Keratinocyte (primary cell): Measurements from ENCODE around the gene PROC. TPM values are rescaled to one million over a fixed set of nuclear protein-coding genes. Genes with fewer than 3 reads are reported as not detected.

Experiments used
- DNase-seq: peaks from one replicate; pipeline ENCODE4 v3.0.0-alpha.2; 2011; ENCODE audit warnings: low read depth, missing footprints, low spot score
- FAIRE-seq: peaks from 2 replicates; lab custom pipeline; 2011; peaks lifted over from hg19 to GRCh38; lab: Jason Lieb, UNC
- H2AFZ ChIP-seq: 2 replicates; pipeline ENCODE4 v1.6.0; 2012; ENCODE audit warnings: low read length, control low read depth, inconsistent platforms; ENCODE audit not compliant: control insufficient read depth
- H3K27ac ChIP-seq: 2 replicates; pipeline ENCODE4 v1.5.1; 2011; ENCODE audit warnings: low read length; ENCODE audit not compliant: control insufficient read depth, insufficient read depth
- H3K27me3 ChIP-seq: 3 replicates; pipeline ENCODE4 v1.6.0; 2011; ENCODE audit warnings: low read length; ENCODE audit not compliant: control insufficient read depth, insufficient read depth; ENCODE audit errors: extremely low read depth
- H3K36me3 ChIP-seq, 2 experiments: 2 replicates in 1 of 2; 3 replicates in 1 of 2; pipeline ENCODE4 v1.5.1; 2011; ENCODE audit warnings: low read length in 2 of 2, mild to moderate bottlenecking in 1 of 2; ENCODE audit not compliant: control insufficient read depth in 2 of 2, insufficient read depth in 2 of 2; ENCODE audit errors: extremely low read depth in 1 of 2
- H3K4me1 ChIP-seq: 3 replicates; pipeline ENCODE4 v1.5.1; 2011; ENCODE audit warnings: low read length; ENCODE audit not compliant: control insufficient read depth, insufficient read depth; ENCODE audit errors: extremely low read depth
- H3K4me2 ChIP-seq: 3 replicates; pipeline ENCODE4 v1.6.0; 2011; ENCODE audit warnings: low read depth, low read length; ENCODE audit not compliant: control insufficient read depth, insufficient read depth; ENCODE audit errors: extremely low read depth
- H3K4me3 ChIP-seq, 3 experiments: fragments of 200-600 bp in 1 of 3; sonication (generic) in 1 of 3; 2 replicates in 2 of 3; 3 replicates in 1 of 3; pipeline ENCODE4 v1.5.1; 2011 to 2016; ENCODE audit warnings: low read length in 3 of 3, mild to moderate bottlenecking in 3 of 3, control low read depth in 2 of 3, inconsistent platforms in 1 of 3, low read depth in 1 of 3, mixed read lengths in 1 of 3, mixed run types in 1 of 3, moderate library complexity in 1 of 3; ENCODE audit not compliant: control insufficient read depth in 2 of 3, insufficient read depth in 2 of 3; ENCODE audit errors: extremely low read depth in 1 of 3
- H3K79me2 ChIP-seq: 2 replicates; pipeline ENCODE4 v1.6.0; 2012; ENCODE audit warnings: low read length; ENCODE audit not compliant: control insufficient read depth, insufficient read depth
- H3K9ac ChIP-seq: 3 replicates; pipeline ENCODE4 v1.6.0; 2011; ENCODE audit warnings: low read length; ENCODE audit not compliant: control insufficient read depth, insufficient read depth; ENCODE audit errors: extremely low read depth
- H3K9me1 ChIP-seq: 3 replicates; pipeline ENCODE4 v1.6.0; 2011; ENCODE audit warnings: low read length; ENCODE audit not compliant: control insufficient read depth, insufficient read depth; ENCODE audit errors: extremely low read depth
- H3K9me3 ChIP-seq: 2 replicates; pipeline ENCODE4 v1.5.1; 2012; ENCODE audit warnings: low read depth, low read length; ENCODE audit not compliant: control insufficient read depth
- H4K20me1 ChIP-seq: 3 replicates; pipeline ENCODE4 v1.6.0; 2011; ENCODE audit warnings: low read length; ENCODE audit not compliant: control insufficient read depth, insufficient read depth; ENCODE audit errors: extremely low read depth
- EZH2 ChIP-seq: IDR thresholded peaks from one replicate; pipeline ENCODE4 v1.6.1; 2012; ENCODE audit warnings: inconsistent platforms, mild to moderate bottlenecking, low read length, moderate library complexity
- dilution Hi-C: fragments of 300-500 bp; cut with MboI; formaldehyde crosslinking; loops from one replicate; pipeline ENCODE4 v1.7.0; 2020; ENCODE audit warnings: low sequenced_read_pairs; ENCODE audit not compliant: extremely low pct_ligation_motif_present
- polyA plus RNA-seq, 5 experiments: library from polyadenylated mRNA; depleted of rRNA in 3 of 5; stranded (reverse) in 3 of 5; stranded (forward) in 1 of 5; unstranded in 1 of 5; fragments of >200 nt; gene quantifications; 1 replicate in 1 of 5; 2 replicates in 3 of 5; 3 replicates in 1 of 5; pipeline versions ENCODE4 v1.2.1 to v1.2.3, GENCODE V29; 2011 to 2012; ENCODE audit warnings: missing spikeins in 2 of 5, low read depth in 1 of 5, low replicate concordance in 1 of 5
- TF ChIP-seq, protein P1 (sequence below), 3 experiments: IDR thresholded peaks in 1 of 3; conservative IDR thresholded peaks in 1 of 3; optimal IDR thresholded peaks in 1 of 3; 2 replicates in 2 of 3; 3 replicates in 1 of 3; pipeline versions ENCODE3 to v1.5.1; 2011; ENCODE audit warnings: low read length in 3 of 3, mild to moderate bottlenecking in 3 of 3, moderate library complexity in 2 of 3, control low read depth in 1 of 3, inconsistent platforms in 1 of 3; ENCODE audit not compliant: insufficient read depth in 2 of 3; ENCODE audit errors: extremely low read depth in 1 of 3

Gene PROC
- polyA plus RNA-seq, 1 donor (not counting 4 experiments of a cell fraction or from before 2014, with no cell fraction given) = 0.16 TPM

DNA sequence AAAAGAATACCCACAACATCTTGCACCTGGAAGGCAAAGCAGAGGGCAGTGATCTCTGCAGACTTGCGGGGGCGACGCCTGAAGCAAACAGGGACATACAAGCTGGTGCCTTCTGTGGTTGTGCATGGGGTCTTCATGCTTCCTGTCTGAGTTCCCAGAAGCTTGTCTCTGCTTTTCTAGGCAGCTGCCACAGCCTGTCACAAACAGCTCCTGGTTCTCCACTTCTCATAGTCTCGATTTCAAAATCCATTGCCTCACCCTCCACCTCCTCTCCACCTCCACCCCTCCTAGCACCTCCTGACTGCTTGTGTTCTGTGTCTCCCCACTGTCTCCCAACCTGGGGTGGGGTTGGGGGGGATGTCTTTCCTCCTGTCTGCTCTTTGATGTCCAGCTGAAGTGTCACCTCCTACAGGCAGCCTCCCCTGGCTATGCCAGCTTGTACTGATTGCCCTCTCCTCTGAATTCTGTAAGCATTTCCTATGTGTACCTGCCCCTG is 1.7 kb upstream of the PROC start:
- peak overlapping the region; percentile 28 to 61 (median 60) for H3K4me3 ChIP-seq
- H3K27ac ChIP-seq = no peak overlapping the region
- FAIRE-seq (no peak), DNase-seq (no peak)
- peak overlapping the region; percentile 84 for H3K4me2 ChIP-seq
- no peaks in the 10 kb centered on the region for H4K20me1 ChIP-seq
- H3K9ac ChIP-seq = peak overlapping the region; percentile 29
- peak overlapping the region; percentile 4 for H2AFZ ChIP-seq
- H3K9me1 ChIP-seq = no peaks in the 10 kb centered on the region
- H3K27me3 ChIP-seq = peaks cover 5% of the 10 kb centered on the region
- H3K79me2 ChIP-seq = no peaks in the 10 kb centered on the region
- no peak for TF ChIP-seq EZH2
- TF ChIP-seq, protein P1, sequence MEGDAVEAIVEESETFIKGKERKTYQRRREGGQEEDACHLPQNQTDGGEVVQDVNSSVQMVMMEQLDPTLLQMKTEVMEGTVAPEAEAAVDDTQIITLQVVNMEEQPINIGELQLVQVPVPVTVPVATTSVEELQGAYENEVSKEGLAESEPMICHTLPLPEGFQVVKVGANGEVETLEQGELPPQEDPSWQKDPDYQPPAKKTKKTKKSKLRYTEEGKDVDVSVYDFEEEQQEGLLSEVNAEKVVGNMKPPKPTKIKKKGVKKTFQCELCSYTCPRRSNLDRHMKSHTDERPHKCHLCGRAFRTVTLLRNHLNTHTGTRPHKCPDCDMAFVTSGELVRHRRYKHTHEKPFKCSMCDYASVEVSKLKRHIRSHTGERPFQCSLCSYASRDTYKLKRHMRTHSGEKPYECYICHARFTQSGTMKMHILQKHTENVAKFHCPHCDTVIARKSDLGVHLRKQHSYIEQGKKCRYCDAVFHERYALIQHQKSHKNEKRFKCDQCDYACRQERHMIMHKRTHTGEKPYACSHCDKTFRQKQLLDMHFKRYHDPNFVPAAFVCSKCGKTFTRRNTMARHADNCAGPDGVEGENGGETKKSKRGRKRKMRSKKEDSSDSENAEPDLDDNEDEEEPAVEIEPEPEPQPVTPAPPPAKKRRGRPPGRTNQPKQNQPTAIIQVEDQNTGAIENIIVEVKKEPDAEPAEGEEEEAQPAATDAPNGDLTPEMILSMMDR (optimal IDR thresholded peaks at IDR 0.05 in 1 of 3, IDR thresholded peaks at IDR 0.05 in 1 of 3, conservative IDR thresholded peaks at IDR 0.05 in 1 of 3; ENCODE audit: extremely low read depth in 1 of 3, insufficient read depth in 2 of 3, low read length in 3 of 3) = no peak
- no peaks in the 10 kb centered on the region for H3K9me3 ChIP-seq
- H3K4me1 ChIP-seq = peaks cover 22% of the 10 kb centered on the region
- dilution Hi-C loops = no loop called here
- no peaks in the 10 kb centered on the region for H3K36me3 ChIP-seq

DNA sequence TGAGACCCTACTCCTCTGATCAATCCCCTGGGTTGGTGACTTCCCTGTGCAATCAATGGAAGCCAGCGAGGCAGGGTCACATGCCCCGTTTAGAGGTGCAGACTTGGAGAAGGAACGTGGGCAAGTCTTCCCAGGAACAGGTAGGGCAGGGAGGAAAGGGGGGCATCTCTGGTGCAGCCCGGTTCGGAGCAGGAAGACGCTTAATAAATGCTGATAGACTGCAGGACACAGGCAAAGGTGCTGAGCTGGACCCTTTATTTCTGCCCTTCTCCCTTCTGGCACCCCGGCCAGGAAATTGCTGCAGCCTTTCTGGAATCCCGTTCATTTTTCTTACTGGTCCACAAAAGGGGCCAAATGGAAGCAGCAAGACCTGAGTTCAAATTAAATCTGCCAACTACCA is 821 bp upstream of the PROC start:
- H3K4me2 ChIP-seq = no peak overlapping the region
- no peak overlapping the region for H3K4me3 ChIP-seq
- dilution Hi-C loops = no loop called here
- no peaks in the 10 kb centered on the region for H4K20me1 ChIP-seq
- FAIRE-seq = no peak
- H3K36me3 ChIP-seq = no peaks in the 10 kb centered on the region
- no peak overlapping the region for H3K9ac ChIP-seq
- no peak for TF ChIP-seq EZH2
- TF ChIP-seq, protein P1 (optimal IDR thresholded peaks at IDR 0.05 in 1 of 3, IDR thresholded peaks at IDR 0.05 in 1 of 3, conservative IDR thresholded peaks at IDR 0.05 in 1 of 3; ENCODE audit: extremely low read depth in 1 of 3, insufficient read depth in 2 of 3, low read length in 3 of 3) = no peak
- H3K79me2 ChIP-seq = no peaks in the 10 kb centered on the region
- no peak overlapping the region for H2AFZ ChIP-seq
- no peak for DNase-seq
- no peaks in the 10 kb centered on the region for H3K9me3 ChIP-seq
- no peaks in the 10 kb centered on the region for H3K9me1 ChIP-seq
- peaks cover 12% of the 10 kb centered on the region for H3K27me3 ChIP-seq
- no peak overlapping the region for H3K27ac ChIP-seq
- H3K4me1 ChIP-seq = peaks cover 20% of the 10 kb centered on the region
